ENCODE results near the gene GNB5.

Gene GNB5

GRCh38 chr15:52139599-52140462 lies 51.4 kb downstream of the GNB5 start:
- DNase-seq = peak; percentile 81 to 84

- no peak for DNase-seq
These were observed 53.5 kb downstream of the GNB5 start for GRCh38 chr15:52137432-52138357.

GRCh38 chr15:52136442-52136980 lies 54.7 kb downstream of the GNB5 start:
- DNase-seq = no peak

- DNase-seq = no peak
These were observed 56.6 kb downstream of the GNB5 start for GRCh38 chr15:52134502-52135144.

- DNase-seq = no peak
These were observed 57.5 kb downstream of the GNB5 start for GRCh38 chr15:52133510-52134220.

DNA sequence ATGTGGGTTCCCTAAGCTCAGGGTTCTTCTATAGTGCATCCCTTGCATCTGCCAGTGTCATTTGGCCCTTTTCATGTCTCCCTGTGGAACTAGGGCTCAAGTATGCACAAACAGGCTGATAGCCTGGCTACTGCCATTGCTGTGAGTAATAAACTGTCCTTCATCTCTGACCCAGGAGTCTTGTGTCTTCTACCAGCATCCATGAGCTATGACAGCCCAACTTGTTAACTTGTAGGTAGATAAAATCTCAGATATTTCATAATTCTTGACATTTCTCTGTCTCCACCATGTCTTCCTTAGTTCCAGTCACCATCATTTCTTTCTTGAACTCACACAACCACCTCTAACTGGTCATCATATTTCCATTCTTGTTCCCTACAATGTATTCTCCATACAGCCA lies 59.1 kb downstream of the GNB5 start:
- no peak for DNase-seq

DNA sequence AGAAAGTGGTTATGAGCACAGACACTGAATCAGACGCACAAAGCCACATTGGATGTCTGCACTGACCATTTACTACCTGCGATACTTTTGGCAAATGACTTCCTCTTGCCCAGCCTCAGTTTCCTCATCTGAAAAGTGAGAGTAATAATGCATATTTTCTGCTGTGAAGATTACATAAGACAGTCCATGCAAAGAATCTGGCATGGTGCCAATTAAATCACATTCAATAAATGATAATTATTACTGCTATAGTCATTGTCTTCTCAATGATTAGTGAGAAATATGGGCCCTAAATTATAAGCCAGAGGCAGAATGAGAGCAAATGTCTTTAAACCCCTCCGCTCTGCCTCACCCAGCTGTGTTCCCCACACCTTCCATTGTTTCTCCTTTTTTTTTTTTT lies 62.6 kb downstream of the GNB5 start:
- DNase-seq = no peak

DNA sequence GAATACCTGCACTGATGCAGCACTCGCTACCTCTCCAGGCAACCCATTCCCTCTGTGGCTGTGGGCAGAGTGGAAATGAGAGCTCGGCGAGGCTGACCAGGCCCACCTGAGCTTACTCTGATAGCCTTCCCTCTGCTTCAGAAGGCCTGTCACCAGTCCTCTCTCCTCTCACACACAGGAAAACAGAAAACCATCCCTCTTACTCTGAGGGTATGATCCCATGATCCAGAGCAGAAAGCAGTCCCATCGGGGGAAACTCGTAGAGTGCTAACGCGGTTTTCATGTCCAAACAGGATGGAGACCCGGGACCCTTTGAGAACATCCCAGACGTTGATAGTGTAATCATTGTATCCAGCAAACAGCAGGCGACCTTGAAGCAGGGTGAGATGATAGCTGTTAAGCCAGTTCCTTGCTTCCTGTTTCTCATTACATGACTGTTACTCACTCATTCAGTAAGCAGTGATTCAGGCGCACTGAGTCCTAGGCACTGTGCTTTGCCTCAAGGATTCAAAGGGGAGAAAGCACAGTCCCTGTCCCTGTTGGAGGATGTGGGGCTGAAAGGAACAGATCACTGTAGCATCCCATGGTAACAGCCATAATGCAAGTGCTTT lies 66.8 kb downstream of the GNB5 start:
- DNase-seq = no peak

- no peak for DNase-seq
These were observed 69.3 kb downstream of the GNB5 start for GRCh38 chr15:52121896-52122295.

DNA sequence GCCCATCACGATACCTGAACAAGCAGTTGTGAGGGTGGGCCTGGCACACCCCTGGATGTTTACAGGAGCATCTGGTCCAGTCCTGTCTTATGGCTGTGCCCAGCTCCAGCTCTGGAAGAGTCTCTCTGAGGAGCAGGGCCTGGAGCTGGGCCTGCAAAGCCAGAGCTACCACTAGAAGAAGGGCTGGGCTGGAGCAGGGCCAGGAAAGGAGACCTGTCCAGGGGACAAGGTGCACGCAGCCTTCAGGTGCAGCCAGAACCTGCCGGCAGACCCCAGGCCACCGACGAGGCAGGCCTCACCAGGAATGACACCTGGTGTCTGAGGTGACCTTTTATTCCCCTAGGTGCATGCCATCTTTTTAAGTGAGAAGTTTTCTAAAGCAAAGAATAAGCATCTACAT lies 70.2 kb downstream of the GNB5 start:
- no peak for DNase-seq

DNA sequence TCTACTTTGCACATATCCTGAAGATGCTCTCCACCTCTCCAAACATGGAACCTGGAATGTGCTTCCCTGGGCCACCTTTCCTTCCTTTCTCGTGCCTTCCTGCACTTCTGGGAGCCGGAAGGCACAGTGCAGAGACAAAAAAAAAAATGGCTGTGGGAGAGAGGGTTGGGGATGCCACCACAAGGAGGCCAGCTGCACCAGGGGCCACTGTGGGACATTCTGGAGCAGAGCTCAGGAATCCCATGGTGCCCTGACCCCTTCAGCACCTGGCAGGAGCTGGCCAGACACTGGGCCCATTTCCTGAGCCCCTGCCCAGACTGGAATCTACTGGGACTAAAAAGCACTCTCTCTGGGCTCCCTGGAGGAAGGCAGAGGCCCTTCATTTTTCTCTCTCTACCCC lies 70.7 kb downstream of the GNB5 start:
- no peak for DNase-seq

- DNase-seq = no peak
These were observed 72.0 kb downstream of the GNB5 start for GRCh38 chr15:52118969-52119749.

- no peak for DNase-seq
These were observed 73.6 kb downstream of the GNB5 start for GRCh38 chr15:52117549-52117948.

- DNase-seq = no peak
These were observed 75.4 kb downstream of the GNB5 start for GRCh38 chr15:52115598-52116427.

GRCh38 chr15:52114261-52115055 lies 76.7 kb downstream of the GNB5 start:
- DNase-seq = no peak

GRCh38 chr15:52113708-52114107 lies 77.5 kb downstream of the GNB5 start:
- DNase-seq = no peak

DNA sequence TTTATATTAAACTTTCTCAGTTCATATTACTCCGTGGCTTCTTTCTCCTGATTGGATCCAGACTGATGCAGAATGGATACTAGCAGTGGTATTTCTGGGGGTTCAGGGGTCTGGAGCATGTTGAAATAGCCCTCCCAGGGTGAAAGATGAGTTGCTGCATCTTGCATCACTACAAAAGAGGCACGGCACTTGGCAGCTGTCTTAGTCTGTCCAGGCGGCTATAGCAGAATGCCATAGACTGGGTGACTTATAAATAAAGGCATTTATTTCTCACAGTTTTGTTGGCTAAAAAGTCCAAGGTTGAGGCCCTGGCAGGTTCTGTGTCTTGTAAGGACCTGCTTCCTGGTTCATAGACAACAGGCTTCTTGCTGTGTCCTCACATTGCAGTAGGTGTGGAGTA lies 78.0 kb downstream of the GNB5 start:
- DNase-seq = no peak

GRCh38 chr15:52112203-52112750 lies 78.9 kb downstream of the GNB5 start:
- peak; percentile 47 to 58 for DNase-seq
